Measurements from ENCODE around the gene MRPL50. TPM values are rescaled to one million over a fixed set of nuclear protein-coding genes. Genes with fewer than 3 reads are reported as not detected.
A peak's percentile ranks its signal among the peaks of the same experiment; 100 is the strongest.

Gene MRPL50
- total RNA-seq, 2 experiments from 2014 or later, result 16.3 to 16.7 TPM

GRCh38 chr9:101400120-101400519 lies 1.7 kb upstream of the MRPL50 start:
- intact Hi-C loops (cut with micrococcal nuclease), result no loop called here
- POLR2A ChIA-PET, result interaction anchor here (1.3 to 3.0 kb wide), 3 partner anchors 9 to 137 kb away, joined by 3 to 13 read pairs (median 9); partner anchors contain the start of gene RNF20

GRCh38 chr9:101399643-101399970 lies 1.2 kb upstream of the MRPL50 start:
- no peak for TF ChIP-seq CTCF (IDR thresholded peaks at IDR 0.05)
- H3K4me1 Mint-ChIP-seq (ENCODE audit: low read depth), result peaks cover 56% of the 10 kb centered on the region
- POLR2A ChIA-PET, result interaction anchor here (1.3 to 3.0 kb wide), 3 partner anchors 10 to 138 kb away, joined by 3 to 13 read pairs (median 9); partner anchors contain the start of gene RNF20

More at GRCh38 chr9:101400120-101400519, 1.7 kb upstream of the MRPL50 start:
- TF ChIP-seq CTCF (IDR thresholded peaks at IDR 0.05), result no peak
- CTCF ChIA-PET, result interaction anchor here (0.9 to 1.0 kb wide), 2 partner anchors 12 to 49 kb away, joined by 4 to 5 read pairs; no protein-coding TSS in a partner anchor
- no peaks in the 10 kb centered on the region for H3K27me3 Mint-ChIP-seq
- H3K9me3 Mint-ChIP-seq, result peaks cover 20% of the 10 kb centered on the region
- ATAC-seq (no peak), DNase-seq (no peak)
- peaks cover 52% of the 10 kb centered on the region for H3K4me1 Mint-ChIP-seq (ENCODE audit: low read depth)
- H3K27ac Mint-ChIP-seq, result peak overlapping the region; percentile 43
- peak overlapping the region; percentile 99 for H3K4me3 Mint-ChIP-seq
- peaks cover 75% of the 10 kb centered on the region for H3K36me3 Mint-ChIP-seq (ENCODE audit: low read depth)

GRCh38 chr9:101398930-101399642 lies 668 bp upstream of the MRPL50 start:
- Mint-ChIP-seq H3K36me3 (ENCODE audit: low read depth) (peaks cover 76% of the 10 kb centered on the region), H3K4me3 (peak overlapping the region; percentile 99), H3K9me3 (peaks cover 19% of the 10 kb centered on the region), H3K27me3 (no peaks in the 10 kb centered on the region), H3K27ac (peak overlapping the region; percentile 100), H3K4me1 (ENCODE audit: low read depth) (peaks cover 61% of the 10 kb centered on the region)
- ATAC-seq (no peak), DNase-seq (peak; percentile 15)
- TF ChIP-seq CTCF (IDR thresholded peaks at IDR 0.05), result no peak
- intact Hi-C loops (cut with micrococcal nuclease), result loop anchor here (5.0 kb wide), 1 partner anchor 133 kb away; the partner anchor contains the start of gene RNF20
- ChIA-PET CTCF (interaction anchor here (1.1 to 2.2 kb wide), 4 partner anchors 10 to 131 kb away, joined by 3 to 16 read pairs (median 4); no protein-coding TSS in a partner anchor), POLR2A (interaction anchor here (1.2 to 3.0 kb wide), 4 partner anchors 8 to 138 kb away, joined by 3 to 13 read pairs (median 8); partner anchors contain the start of gene RNF20)

More at GRCh38 chr9:101399643-101399970, 1.2 kb upstream of the MRPL50 start:
- peaks cover 75% of the 10 kb centered on the region for H3K36me3 Mint-ChIP-seq (ENCODE audit: low read depth)
- CTCF ChIA-PET, result interaction anchor here (0.9 to 1.0 kb wide), 2 partner anchors 11 to 50 kb away, joined by 4 to 5 read pairs; no protein-coding TSS in a partner anchor
- H3K27me3 Mint-ChIP-seq, result no peaks in the 10 kb centered on the region
- intact Hi-C loops (cut with micrococcal nuclease), result loop anchor here (5.0 kb wide), 1 partner anchor 133 kb away; the partner anchor contains the start of gene RNF20
- H3K4me3 Mint-ChIP-seq, result peak overlapping the region; percentile 99
- peak overlapping the region; percentile 100 for H3K27ac Mint-ChIP-seq
- no peak for DNase-seq
- no peak for ATAC-seq
- peaks cover 17% of the 10 kb centered on the region for H3K9me3 Mint-ChIP-seq

- intact Hi-C loops (cut with micrococcal nuclease), result loop anchor here (5.0 kb wide), 1 partner anchor 135 kb away; the partner anchor contains the start of gene RNF20
- TF ChIP-seq CTCF (IDR thresholded peaks at IDR 0.05), result no peak
- no peaks in the 10 kb centered on the region for H3K27me3 Mint-ChIP-seq
- no peak for ATAC-seq
- ChIA-PET POLR2A (interaction anchor here (0.6 to 3.0 kb wide), 6 partner anchors 9 to 136 kb away, joined by 3 to 13 read pairs (median 6); partner anchors contain the start of gene RNF20), CTCF (interaction anchor here (0.9 to 2.2 kb wide), 2 partner anchors 9 to 28 kb away, joined by 3 to 16 read pairs; no protein-coding TSS in a partner anchor)
- peak overlapping the region; percentile 100 for H3K27ac Mint-ChIP-seq
- H3K4me3 Mint-ChIP-seq, result peak overlapping the region; percentile 99
- H3K36me3 Mint-ChIP-seq (ENCODE audit: low read depth), result peaks cover 76% of the 10 kb centered on the region
- H3K9me3 Mint-ChIP-seq, result peaks cover 17% of the 10 kb centered on the region
- no peak for DNase-seq
- H3K4me1 Mint-ChIP-seq (ENCODE audit: low read depth), result peaks cover 65% of the 10 kb centered on the region
Observed at GRCh38 chr9:101397746-101398067, 711 bp downstream of the MRPL50 start.

- intact Hi-C loops (cut with micrococcal nuclease), result loop anchor here (5.0 kb wide), 1 partner anchor 138 kb away; the partner anchor contains the start of gene RNF20
- peaks cover 75% of the 10 kb centered on the region for H3K36me3 Mint-ChIP-seq (ENCODE audit: low read depth)
- ChIA-PET POLR2A (no interaction called here), CTCF (no interaction called here)
- no peaks in the 10 kb centered on the region for H3K27me3 Mint-ChIP-seq
- TF ChIP-seq CTCF (IDR thresholded peaks at IDR 0.05), result no peak
- ATAC-seq (no peak), DNase-seq (no peak)
- H3K4me1 Mint-ChIP-seq (ENCODE audit: low read depth), result peaks cover 56% of the 10 kb centered on the region
- H3K27ac Mint-ChIP-seq, result no peak overlapping the region
- peaks cover 20% of the 10 kb centered on the region for H3K9me3 Mint-ChIP-seq
- H3K4me3 Mint-ChIP-seq, result no peak overlapping the region
Observed at GRCh38 chr9:101394687-101395086, 3.7 kb downstream of the MRPL50 start.

Measured in activated CD8-positive, alpha-beta T cell treated with anti-CD3 and anti-CD28 coated beads for 36 hours (primary cell).